Panc1 (cell line): Measurements from ENCODE around the gene C1orf198. TPM values are rescaled to one million over a fixed set of nuclear protein-coding genes. Genes with fewer than 3 reads are reported as not detected.

Experiments used
- ATAC-seq: fragments of 200-7000 bp; cut with Tn5 transposase; 2 replicates; pipeline ENCODE4 v1.9.1; 2020; ENCODE audit warnings: mild to moderate bottlenecking, moderate library complexity
- BruUV-seq: library from RNA; stranded (reverse); fragments of 400-500 nt; replicated peaks from 2 replicates; lab custom pipeline; 2021; lab: Mats Ljungman, UMichigan
- CTCF ChIA-PET: fragments of 300-600 bp; sonication (Branson Sonifier 250); formaldehyde crosslinking; loops from one replicate; lab custom pipeline; 2022; ENCODE audit warnings: antibody characterized with exemption; lab: Charles Lee
- POLR2A ChIA-PET: fragments of 300-600 bp; sonication (Branson Sonifier 250); formaldehyde crosslinking; loops from one replicate; lab custom pipeline; 2022; ENCODE audit warnings: antibody characterized with exemption; lab: Charles Lee
- DNase-seq: peaks from one replicate; pipeline ENCODE4 v3.0.0-alpha.2; 2010; ENCODE audit warnings: low read depth, low spot score
- H3K27ac ChIP-seq: 2 replicates; pipeline ENCODE4 v1.5.1; 2011; ENCODE audit warnings: mild to moderate bottlenecking, low read length, inconsistent platforms
- H3K27me3 ChIP-seq: fragments of 200-500 bp; sonication (Bioruptor generic); 2 replicates; pipeline ENCODE4 v1.6.0; 2014; ENCODE audit warnings: low read length, inconsistent platforms; ENCODE audit not compliant: control insufficient read depth, insufficient read depth
- H3K36me3 ChIP-seq: fragments of 200-500 bp; sonication (Bioruptor generic); 2 replicates; pipeline ENCODE4 v1.5.1; 2014; ENCODE audit warnings: inconsistent platforms, mild to moderate bottlenecking, low read length, moderate library complexity; ENCODE audit not compliant: control insufficient read depth, insufficient read depth
- H3K4me1 ChIP-seq: 2 replicates; pipeline ENCODE4 v1.5.1; 2011; ENCODE audit warnings: inconsistent platforms, mild to moderate bottlenecking, low read length, moderate library complexity; ENCODE audit not compliant: control insufficient read depth, insufficient read depth
- H3K4me3 ChIP-seq, 2 experiments: 2 replicates each; pipeline ENCODE4 v1.5.1; 2011 to 2012; ENCODE audit warnings: low read depth in 2 of 2, low read length in 2 of 2, mild to moderate bottlenecking in 2 of 2, inconsistent platforms in 1 of 2, moderate library complexity in 1 of 2
- H3K9me3 ChIP-seq: fragments of 200-500 bp; sonication (Bioruptor generic); 2 replicates; pipeline ENCODE4 v1.5.1; 2014; ENCODE audit warnings: low read depth, mild to moderate bottlenecking, inconsistent platforms, low read length, moderate library complexity; ENCODE audit not compliant: control insufficient read depth, insufficient read depth
- POLR2AphosphoS5 ChIP-seq: IDR thresholded peaks from 2 replicates; pipeline ENCODE4 v1.6.1; 2012; ENCODE audit warnings: mild to moderate bottlenecking, low read depth, low read length, moderate library complexity
- SIN3A ChIP-seq: IDR thresholded peaks from 2 replicates; pipeline ENCODE4 v1.6.1; 2012; ENCODE audit warnings: low read depth, mild to moderate bottlenecking, low read length, moderate library complexity, borderline replicate concordance; ENCODE audit not compliant: insufficient read depth
- TCF7L2 ChIP-seq: IDR thresholded peaks from 2 replicates; pipeline ENCODE4 v1.6.1; 2011; ENCODE audit warnings: mild to moderate bottlenecking, low read depth, low read length, inconsistent platforms
- in situ Hi-C: cut with HindIII; loops from 2 replicates; pipeline ENCODE4 v1.10.0; 2016; ENCODE audit warnings: low sequenced_read_pairs, low pct_unique_long_range_greater_than_20kb
- intact Hi-C: fragments of 100-400 bp; cut with micrococcal nuclease; formaldehyde crosslinking; loops from one replicate; pipeline ENCODE4 v1.10.0; 2022; ENCODE audit not compliant: unreplicated experiment
- total RNA-seq: library from RNA; stranded (reverse); gene quantifications from one replicate; pipeline ENCODE4 v1.2.1, GENCODE V29; 2021; ENCODE audit not compliant: unreplicated experiment
- TF ChIP-seq, protein P1 (sequence below): fragments of 450-650 bp; IDR thresholded peaks from 2 replicates; pipeline ENCODE4 v1.5.1; 2017; ENCODE audit warnings: mild to moderate bottlenecking
- TF ChIP-seq, protein P2 (sequence below), 2 experiments: IDR thresholded peaks; 2 replicates each; pipeline ENCODE4 v1.6.1; 2011 to 2012; ENCODE audit warnings: low read depth in 2 of 2, control low read depth in 1 of 2, low read length in 1 of 2, mild to moderate bottlenecking in 1 of 2, moderate library complexity in 1 of 2; ENCODE audit not compliant: insufficient read depth in 1 of 2

The C1orf198 gene
- total RNA-seq, 1 experiment from 2014 or later: 33.6 TPM

DNA sequence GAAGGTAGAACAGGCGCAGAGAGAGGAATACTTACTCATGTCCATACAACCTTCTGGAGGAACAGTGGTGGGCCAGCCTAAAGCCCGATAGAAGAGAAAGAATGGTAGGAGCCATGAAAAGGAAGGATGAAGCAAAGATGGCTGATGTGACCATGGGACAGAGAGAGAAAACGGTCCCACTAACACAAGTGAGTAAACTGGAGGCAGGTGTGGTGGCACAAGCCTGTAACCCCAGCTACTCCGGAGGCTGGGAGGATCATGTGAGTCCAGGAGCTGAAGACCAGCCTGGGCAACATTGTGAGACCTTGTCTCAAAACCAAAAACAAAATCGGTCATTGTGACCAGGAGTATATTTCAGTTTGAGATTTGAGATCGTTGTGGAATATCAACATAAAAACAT lies 49.4 kb downstream of the C1orf198 start:
- TF ChIP-seq, protein P1, sequence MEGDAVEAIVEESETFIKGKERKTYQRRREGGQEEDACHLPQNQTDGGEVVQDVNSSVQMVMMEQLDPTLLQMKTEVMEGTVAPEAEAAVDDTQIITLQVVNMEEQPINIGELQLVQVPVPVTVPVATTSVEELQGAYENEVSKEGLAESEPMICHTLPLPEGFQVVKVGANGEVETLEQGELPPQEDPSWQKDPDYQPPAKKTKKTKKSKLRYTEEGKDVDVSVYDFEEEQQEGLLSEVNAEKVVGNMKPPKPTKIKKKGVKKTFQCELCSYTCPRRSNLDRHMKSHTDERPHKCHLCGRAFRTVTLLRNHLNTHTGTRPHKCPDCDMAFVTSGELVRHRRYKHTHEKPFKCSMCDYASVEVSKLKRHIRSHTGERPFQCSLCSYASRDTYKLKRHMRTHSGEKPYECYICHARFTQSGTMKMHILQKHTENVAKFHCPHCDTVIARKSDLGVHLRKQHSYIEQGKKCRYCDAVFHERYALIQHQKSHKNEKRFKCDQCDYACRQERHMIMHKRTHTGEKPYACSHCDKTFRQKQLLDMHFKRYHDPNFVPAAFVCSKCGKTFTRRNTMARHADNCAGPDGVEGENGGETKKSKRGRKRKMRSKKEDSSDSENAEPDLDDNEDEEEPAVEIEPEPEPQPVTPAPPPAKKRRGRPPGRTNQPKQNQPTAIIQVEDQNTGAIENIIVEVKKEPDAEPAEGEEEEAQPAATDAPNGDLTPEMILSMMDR: no peak
- TF ChIP-seq SIN3A: no peak
- no peak for TF ChIP-seq TCF7L2
- no peak for TF ChIP-seq POLR2AphosphoS5
- TF ChIP-seq, protein P2, sequence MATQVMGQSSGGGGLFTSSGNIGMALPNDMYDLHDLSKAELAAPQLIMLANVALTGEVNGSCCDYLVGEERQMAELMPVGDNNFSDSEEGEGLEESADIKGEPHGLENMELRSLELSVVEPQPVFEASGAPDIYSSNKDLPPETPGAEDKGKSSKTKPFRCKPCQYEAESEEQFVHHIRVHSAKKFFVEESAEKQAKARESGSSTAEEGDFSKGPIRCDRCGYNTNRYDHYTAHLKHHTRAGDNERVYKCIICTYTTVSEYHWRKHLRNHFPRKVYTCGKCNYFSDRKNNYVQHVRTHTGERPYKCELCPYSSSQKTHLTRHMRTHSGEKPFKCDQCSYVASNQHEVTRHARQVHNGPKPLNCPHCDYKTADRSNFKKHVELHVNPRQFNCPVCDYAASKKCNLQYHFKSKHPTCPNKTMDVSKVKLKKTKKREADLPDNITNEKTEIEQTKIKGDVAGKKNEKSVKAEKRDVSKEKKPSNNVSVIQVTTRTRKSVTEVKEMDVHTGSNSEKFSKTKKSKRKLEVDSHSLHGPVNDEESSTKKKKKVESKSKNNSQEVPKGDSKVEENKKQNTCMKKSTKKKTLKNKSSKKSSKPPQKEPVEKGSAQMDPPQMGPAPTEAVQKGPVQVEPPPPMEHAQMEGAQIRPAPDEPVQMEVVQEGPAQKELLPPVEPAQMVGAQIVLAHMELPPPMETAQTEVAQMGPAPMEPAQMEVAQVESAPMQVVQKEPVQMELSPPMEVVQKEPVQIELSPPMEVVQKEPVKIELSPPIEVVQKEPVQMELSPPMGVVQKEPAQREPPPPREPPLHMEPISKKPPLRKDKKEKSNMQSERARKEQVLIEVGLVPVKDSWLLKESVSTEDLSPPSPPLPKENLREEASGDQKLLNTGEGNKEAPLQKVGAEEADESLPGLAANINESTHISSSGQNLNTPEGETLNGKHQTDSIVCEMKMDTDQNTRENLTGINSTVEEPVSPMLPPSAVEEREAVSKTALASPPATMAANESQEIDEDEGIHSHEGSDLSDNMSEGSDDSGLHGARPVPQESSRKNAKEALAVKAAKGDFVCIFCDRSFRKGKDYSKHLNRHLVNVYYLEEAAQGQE (IDR thresholded peaks at IDR 0.05; ENCODE audit: insufficient read depth in 1 of 2, low read depth in 2 of 2, low read length in 1 of 2): no peak
- POLR2A ChIA-PET: no interaction called here
- ATAC-seq (no peak), DNase-seq (no peak)
- in situ Hi-C loops: no loop called here
- intact Hi-C loops: loop anchor here (10.0 kb wide), 1 partner anchor 86 kb away; no protein-coding TSS in a partner anchor
- Histone ChIP-seq H3K4me3 (no peak overlapping the region), H3K9me3 (no peaks in the 10 kb centered on the region), H3K27ac (no peak overlapping the region), H3K36me3 (no peaks in the 10 kb centered on the region), H3K27me3 (no peaks in the 10 kb centered on the region), H3K4me1 (peaks cover under 1% of the 10 kb centered on the region; the same call in 1 of the 2 replicates)
- CTCF ChIA-PET: no interaction called here
- no TSS peak for BruUV-seq

DNA sequence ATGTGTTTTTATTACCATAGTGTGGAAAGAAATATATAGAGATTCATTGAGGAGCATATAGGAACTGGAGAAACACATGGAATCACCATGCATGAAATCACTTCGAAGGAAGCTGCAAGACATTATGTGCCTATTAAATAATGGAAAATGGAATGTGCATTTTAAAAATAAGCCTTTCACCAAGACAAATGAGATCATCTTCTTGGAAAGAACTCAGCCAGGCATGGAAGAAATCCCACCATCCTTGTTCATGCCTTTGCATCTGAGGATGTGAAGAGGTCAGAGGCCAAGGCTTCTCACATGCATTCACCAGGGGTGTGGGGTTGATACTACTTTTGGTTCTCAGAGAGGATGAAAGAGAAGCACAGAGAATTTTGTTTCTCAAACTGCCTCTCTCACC lies 50.0 kb downstream of the C1orf198 start:
- Histone ChIP-seq H3K4me1 (no peaks in the 10 kb centered on the region), H3K36me3 (no peaks in the 10 kb centered on the region), H3K27ac (no peak overlapping the region), H3K4me3 (no peak overlapping the region), H3K9me3 (no peaks in the 10 kb centered on the region), H3K27me3 (no peaks in the 10 kb centered on the region)
- ChIA-PET POLR2A (no interaction called here), CTCF (no interaction called here)
- BruUV-seq: no TSS peak
- no peak for ATAC-seq
- in situ Hi-C loops (no loop called here), intact Hi-C loops (loop anchor here (10.0 kb wide), 1 partner anchor 86 kb away; no protein-coding TSS in a partner anchor)
- TF ChIP-seq TCF7L2: no peak
- TF ChIP-seq, protein P1: no peak
- no peak for TF ChIP-seq POLR2AphosphoS5
- TF ChIP-seq SIN3A: no peak
- TF ChIP-seq, protein P2 (IDR thresholded peaks at IDR 0.05; ENCODE audit: insufficient read depth in 1 of 2, low read depth in 2 of 2, low read length in 1 of 2): no peak
- DNase-seq: no peak
